NCI-H2196 (cell line): ENCODE data around the gene PPP2R1B.

Source experiments
- DNase-seq: peaks from one replicate; lab custom pipeline; 2025; ENCODE audit not compliant: unreplicated experiment; lab: John Stamatoyannopoulos, UW

Gene PPP2R1B

DNA sequence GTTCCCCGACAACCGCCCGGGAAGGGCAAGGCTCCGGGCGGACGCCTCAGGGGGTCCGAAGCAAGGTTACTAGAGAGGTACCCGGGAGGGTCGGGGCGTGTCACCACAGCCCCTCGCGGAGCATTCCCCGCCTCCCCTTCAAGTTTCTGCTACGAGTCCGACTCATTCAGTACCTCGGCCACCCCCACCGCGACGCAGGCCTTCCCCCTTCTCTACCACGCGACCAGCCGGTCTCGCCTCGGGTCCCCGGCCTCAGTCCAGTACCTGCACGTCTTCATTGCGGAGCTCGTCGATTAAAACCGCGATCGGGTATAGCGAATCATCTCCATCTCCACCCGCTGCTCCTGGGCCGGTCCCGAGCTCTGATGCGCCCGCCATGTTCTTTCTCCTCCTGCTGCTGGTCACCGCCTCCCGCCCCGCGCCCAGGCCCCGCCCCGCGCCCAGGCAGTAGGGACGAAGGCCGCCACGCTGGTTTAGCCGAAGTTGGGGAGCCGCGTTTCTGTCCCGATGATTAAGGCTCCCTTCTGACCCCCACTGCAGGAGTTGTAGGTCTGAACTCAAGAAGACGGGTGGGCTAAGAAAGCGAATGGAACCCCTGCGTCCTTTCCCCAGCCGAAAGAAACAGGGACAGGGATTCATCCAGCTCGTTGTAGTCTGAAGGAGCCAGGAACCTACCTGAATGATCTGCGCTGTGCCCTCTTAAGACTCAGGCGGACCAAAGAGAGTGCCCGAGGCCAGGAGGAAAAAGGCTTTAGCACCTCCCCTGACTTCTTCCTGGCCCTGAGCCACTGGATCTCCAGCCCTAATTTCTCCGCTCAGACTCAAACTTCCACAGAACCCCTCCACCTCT is at the start of gene PPP2R1B:
Gene PPP2R1B, minus strand, starts transcription at position 406 of the 850 bp plus-strand sequence. Its CDS starts 28 bp downstream, at position 378.
- DNase-seq: peak; percentile 65

DNA sequence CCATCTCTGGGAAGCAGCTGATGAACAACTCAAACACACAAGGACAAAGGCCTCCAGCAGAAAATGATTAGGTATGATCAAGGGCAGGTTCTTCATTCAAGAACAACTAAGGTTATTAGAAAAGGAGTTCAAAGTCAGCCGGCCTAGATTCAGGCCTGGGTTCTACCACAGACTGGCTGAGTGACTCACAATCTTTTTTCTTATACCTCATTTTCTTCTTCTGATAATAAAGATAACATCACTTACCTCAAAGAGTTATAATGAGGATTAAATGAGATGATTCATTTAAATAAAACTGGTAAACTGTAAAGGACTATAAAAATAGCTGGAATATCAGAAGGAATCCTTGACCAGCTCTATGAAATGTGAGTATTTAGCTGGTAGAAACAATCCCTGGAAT is 49.3 kb upstream of the PPP2R1B start:
- DNase-seq: no peak

DNA sequence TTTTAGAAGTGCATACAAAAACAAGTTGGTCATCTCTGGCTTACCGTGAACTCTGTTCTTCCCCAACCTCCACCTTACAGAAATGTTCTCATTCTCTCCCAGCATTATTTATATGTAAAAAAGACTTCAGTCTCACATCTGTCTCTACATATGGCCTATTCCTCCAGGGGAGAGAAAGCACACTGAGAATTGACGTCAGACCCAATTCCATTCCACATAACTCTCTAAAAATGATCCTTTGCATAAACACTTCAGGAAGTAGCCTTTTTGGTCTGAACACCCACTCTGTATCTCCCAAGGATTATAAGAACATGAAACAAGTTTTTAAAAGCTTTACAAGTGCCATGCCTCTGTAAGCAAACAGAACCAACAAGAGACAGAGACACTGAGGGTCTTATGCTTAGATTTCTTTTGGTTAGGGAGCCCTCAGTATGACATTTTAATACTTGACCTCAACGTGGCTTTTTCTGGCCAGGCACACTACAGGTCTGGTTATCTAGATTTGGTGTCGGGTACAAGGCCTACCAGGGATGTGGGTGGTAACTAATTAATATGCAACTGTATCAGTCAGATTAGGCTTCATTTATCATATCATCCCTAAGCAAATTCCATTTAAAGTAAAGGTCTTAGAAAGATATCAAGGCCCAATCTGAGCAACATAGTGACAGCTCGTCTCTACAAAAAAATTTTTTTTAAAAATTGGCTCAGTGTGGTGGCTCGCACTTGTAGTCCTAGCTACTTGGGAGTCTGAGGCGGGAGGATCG is 48.5 kb upstream of the PPP2R1B start:
- no peak for DNase-seq

- no peak for DNase-seq
Measured at GRCh38 chr11:111814106-111814505, 47.9 kb upstream of the PPP2R1B start.

DNA sequence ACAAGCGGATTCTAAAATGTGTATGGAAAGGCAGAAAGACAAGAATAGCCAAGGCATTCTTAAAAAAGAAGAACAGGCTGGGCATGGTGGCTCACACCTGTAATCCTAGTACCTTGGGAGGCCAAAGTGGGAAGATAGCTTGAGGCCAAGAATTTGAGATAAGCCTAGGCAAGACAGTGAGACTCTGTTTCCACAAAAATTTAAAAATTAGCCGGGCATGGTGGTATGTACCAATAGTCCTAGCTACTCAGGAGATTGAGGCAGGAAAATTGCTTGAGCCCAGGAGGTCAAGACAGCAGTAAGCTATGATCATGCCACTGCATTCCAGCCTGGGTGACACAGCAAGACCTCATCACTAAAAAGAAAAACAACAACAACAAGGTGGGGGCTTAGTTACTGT is 46.0 kb upstream of the PPP2R1B start:
- no peak for DNase-seq

DNA sequence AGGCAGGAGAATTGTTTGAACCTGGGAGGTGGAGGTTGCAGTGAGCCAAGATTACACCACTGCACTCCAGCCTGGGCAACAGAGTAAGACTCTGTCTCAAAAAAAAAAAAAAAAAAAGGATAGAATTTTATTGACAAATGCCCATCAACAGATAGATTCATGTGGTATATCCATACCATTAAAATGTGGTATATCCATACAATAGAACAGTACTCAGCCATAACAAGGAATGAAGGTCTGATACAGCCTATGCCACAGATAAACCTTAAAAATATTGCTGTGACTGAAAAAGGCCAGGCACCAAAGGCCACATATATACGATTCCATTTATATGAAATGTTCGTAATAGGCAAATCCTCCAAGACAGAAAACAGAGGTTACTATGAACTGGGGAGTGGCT is 45.3 kb upstream of the PPP2R1B start:
- DNase-seq: no peak

GRCh38 chr11:111808834-111809233 is 42.6 kb upstream of the PPP2R1B start:
- no peak for DNase-seq

- no peak for DNase-seq
Measured at GRCh38 chr11:111808063-111808588, 41.9 kb upstream of the PPP2R1B start.

GRCh38 chr11:111807076-111807475 is 40.9 kb upstream of the PPP2R1B start:
- no peak for DNase-seq

DNA sequence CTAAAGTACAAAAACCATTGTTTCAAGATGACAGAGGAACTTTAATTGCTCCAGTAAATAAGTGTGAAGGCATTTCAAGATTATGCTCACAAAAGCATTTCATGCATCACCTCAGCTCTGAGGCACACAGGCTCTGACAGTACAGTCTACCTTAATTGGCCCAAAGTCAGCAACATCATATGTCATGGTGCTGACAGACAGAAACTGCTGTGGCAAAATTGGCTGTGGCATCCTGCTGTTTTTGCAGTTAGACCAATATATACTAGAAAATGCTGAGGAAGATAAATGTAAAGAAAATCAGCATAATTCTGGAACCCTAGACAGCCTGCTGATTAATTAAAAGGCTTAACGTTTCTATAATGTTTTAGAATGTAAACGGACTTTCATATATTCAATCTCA is 34.9 kb upstream of the PPP2R1B start:
- no peak for DNase-seq

DNA sequence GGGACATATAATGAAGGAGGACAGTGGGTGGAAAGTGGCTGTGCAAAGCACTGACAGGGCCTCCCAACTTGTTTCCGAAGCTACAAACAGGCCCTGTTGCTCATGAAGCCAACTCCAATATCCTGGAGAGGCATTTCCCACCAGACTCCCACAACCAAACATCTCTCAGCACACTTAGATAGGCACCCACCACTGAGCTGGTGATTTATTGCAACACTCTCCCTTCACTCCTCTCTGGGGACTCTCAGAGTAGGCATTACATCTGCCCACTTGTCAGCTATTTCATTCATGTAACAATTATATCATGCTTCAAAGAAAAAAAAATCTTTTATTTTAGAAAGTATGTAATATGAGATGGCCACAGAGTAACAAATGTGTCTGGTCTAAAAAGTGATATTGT is 32.1 kb upstream of the PPP2R1B start:
- DNase-seq: no peak

DNA sequence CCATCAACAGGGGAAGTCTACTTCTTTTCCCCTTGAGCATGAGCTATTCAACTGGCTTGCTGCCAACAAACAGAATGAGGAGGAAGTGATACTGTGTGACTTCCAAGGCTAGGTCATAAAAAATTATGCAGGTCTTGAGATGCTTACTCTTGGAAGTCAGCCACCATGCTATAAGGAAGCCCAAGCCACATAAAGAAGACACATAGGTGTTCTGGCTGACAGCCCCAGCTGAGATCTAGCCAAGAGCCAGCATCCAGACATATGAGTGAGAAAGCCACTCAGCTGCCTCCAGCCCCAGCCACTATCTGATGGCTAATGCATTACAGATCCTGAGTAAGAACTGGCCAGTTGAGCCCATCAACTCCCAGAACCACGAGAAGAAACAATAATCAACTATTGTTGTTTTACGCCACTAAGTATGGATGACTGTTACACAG is 31.0 kb upstream of the PPP2R1B start:
- peak; percentile 71 for DNase-seq

- no peak for DNase-seq
Measured at GRCh38 chr11:111796696-111797095, 30.5 kb upstream of the PPP2R1B start.

- DNase-seq: no peak
Measured at GRCh38 chr11:111795334-111795985, 29.3 kb upstream of the PPP2R1B start.

DNA sequence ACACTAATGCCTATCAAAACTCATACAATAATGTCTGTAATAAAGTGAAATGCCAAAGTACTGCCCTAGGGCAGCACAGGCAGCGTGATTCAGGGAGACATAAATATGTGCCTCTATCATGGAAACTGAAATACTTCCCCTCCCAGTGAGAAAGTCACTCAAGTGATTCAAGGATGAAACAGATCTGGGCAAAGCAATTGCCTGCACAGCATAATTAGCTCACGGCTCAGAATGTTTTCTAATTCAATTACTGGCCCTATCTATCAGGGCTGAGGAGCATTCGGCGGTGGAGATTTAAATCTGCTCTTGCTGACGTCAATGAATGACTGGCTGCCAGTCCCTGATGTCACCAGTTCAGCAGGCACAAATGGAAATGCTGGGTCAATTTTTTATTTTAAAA is 27.7 kb upstream of the PPP2R1B start:
- DNase-seq: no peak

GRCh38 chr11:111792955-111793500 is 26.8 kb upstream of the PPP2R1B start:
- DNase-seq: no peak

- DNase-seq: no peak
Measured at GRCh38 chr11:111792314-111792713, 26.1 kb upstream of the PPP2R1B start.

DNA sequence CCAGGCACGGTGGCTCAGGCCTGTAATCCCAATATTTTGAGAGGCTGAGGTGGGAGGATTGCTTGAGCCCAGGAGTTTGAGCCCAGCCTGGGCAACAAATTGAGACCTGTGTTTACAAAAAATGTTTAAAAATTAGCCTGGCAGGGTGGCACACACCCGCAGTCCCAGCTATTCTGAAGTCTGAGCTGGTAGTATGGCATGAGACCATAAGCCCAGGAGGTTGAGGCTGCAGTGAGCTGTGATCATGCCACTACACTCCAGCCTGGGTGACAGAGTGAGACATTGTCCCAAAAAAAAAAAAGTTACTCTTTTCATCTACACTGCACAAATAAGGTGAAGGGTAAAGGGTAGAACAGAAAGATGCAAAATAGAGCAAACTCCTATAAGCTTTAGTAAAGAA is 22.3 kb upstream of the PPP2R1B start:
- DNase-seq: no peak

GRCh38 chr11:111788051-111788450 is 21.9 kb upstream of the PPP2R1B start:
- no peak for DNase-seq

DNA sequence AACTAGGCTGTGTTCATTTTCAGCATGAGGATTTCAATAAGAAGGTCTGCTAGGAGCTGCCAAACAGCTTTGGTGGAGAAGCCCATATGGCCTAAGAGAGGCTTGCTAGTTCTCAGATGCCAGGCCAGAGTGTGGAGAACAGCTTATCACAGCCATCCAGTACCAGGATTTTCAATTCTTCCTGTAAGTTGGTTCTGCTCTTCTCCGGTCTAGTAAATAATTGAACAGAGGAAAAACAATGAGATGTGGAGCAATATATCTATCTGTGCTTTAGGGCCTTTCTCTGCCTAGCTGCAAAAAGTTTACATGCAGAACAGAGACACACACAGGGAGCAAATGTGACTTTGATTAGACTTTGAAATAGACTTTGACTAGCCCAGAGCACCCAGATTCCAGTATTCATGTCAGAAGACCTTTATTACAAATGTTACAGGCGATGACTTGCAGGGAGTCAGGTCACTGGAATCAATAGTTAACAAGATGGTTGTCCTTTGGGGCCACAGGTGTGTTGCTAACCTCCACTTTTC is 19.8 kb upstream of the PPP2R1B start:
- DNase-seq: no peak

DNA sequence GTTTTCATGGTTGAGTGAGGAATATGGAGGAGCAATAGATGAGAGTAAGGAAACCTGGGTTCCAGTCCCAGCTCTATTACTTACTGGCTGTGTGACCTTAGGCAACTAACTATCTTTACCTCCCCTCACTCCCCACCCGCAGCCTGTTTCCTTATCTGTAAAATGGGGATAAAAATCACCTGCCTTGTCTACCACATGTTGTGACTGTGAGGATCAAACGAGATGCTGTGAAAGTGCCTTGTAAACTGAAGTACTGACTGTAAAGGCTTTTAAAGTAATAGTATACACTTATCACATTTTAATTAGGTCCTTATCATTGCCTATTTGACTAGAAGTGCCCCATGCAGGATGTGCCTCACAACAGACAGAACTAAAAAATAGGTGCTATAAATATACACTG is 18.9 kb upstream of the PPP2R1B start:
- no peak for DNase-seq
